B cell (primary cell): ENCODE measurements around the gene RNF148. TPM values are rescaled to one million over a fixed set of nuclear protein-coding genes. Genes with fewer than 3 reads are reported as not detected.

Source experiments
- ATAC-seq: fragments of 200-7000 bp; cut with Tn5 transposase; one replicate; pipeline ENCODE4 v1.10.0; 2021; ENCODE audit warnings: low read depth, mild to moderate bottlenecking, moderate number of reproducible peaks, moderate library complexity
- CTCF ChIA-PET: fragments of 350-600 bp; sonication (Branson Sonifier 250); formaldehyde crosslinking; loops from one replicate; lab custom pipeline; 2021; ENCODE audit warnings: antibody characterized with exemption, inconsistent platforms; lab: Charles Lee
- POLR2A ChIA-PET: fragments of 350-600 bp; sonication (Branson Sonifier 250); formaldehyde crosslinking; loops from one replicate; lab custom pipeline; 2021; ENCODE audit warnings: antibody characterized with exemption; lab: Charles Lee
- DNase-seq: peaks from one replicate; pipeline ENCODE4 v3.0.0; 2013
- H2AFZ ChIP-seq: 2 replicates; pipeline ENCODE4 v1.6.1; 2012; ENCODE audit warnings: mild to moderate bottlenecking, low read depth, low read length; ENCODE audit not compliant: insufficient read depth, poor library complexity, severe bottlenecking
- H3K27ac ChIP-seq, 2 donors: 1 replicate in 1 of 2; 2 replicates in 1 of 2; pipeline ENCODE4 v1.5.1; 2012 to 2013; ENCODE audit warnings: low read length in 2 of 2, mild to moderate bottlenecking in 2 of 2, moderate library complexity in 1 of 2
- H3K27me3 ChIP-seq, 4 experiments: fragments of 200-600 bp in 1 of 4; sonication (generic) in 1 of 4; replicated peaks in 1 of 4; 1 replicate in 2 of 4; 2 replicates in 2 of 4; pipeline versions ENCODE4 v1.6.1 to v1.7.0; 2013 to 2016; ENCODE audit warnings: low read length in 3 of 4, mild to moderate bottlenecking in 2 of 4, mixed read lengths in 1 of 4, moderate library complexity in 1 of 4; ENCODE audit not compliant: insufficient read depth in 4 of 4, control insufficient read depth in 3 of 4; ENCODE audit errors: control extremely low read depth in 1 of 4
- H3K36me3 ChIP-seq, 2 experiments: replicated peaks in 1 of 2; 1 replicate in 1 of 2; 2 replicates in 1 of 2; pipeline versions ENCODE4 v1.6.1 to v1.7.1; 2013; ENCODE audit warnings: low read length in 1 of 2; ENCODE audit not compliant: insufficient read depth in 2 of 2, control insufficient read depth in 1 of 2; ENCODE audit errors: control extremely low read depth in 1 of 2, extremely low read depth in 1 of 2
- H3K4me1 ChIP-seq, 2 donors: fragments of 200-600 bp in 1 of 2; sonication (generic) in 1 of 2; 1 replicate in 1 of 2; 2 replicates in 1 of 2; pipeline versions ENCODE4 v1.5.1 to v1.6.1; 2013 to 2017; ENCODE audit warnings: low read length in 2 of 2; ENCODE audit not compliant: control insufficient read depth in 2 of 2, insufficient read depth in 2 of 2
- H3K4me2 ChIP-seq: replicated peaks from 2 replicates; pipeline ENCODE3; 2012; ENCODE audit warnings: mild to moderate bottlenecking, low read depth, low read length; ENCODE audit not compliant: poor library complexity, severe bottlenecking
- H3K4me3 ChIP-seq, 5 experiments: fragments of 200-600 bp in 1 of 5; sonication (generic) in 1 of 5; 1 replicate in 3 of 5; 2 replicates in 2 of 5; pipeline versions ENCODE4 v1.5.1 to v1.7.0; 2011 to 2016; ENCODE audit warnings: low read length in 4 of 5, mild to moderate bottlenecking in 4 of 5, low read depth in 2 of 5, control low read depth in 1 of 5, moderate library complexity in 1 of 5; ENCODE audit not compliant: insufficient read depth in 1 of 5; ENCODE audit errors: control extremely low read depth in 1 of 5, extremely low read depth in 1 of 5
- H3K79me2 ChIP-seq: fragments of 200-600 bp; sonication (generic); one replicate; pipeline ENCODE4 v1.6.0; 2016; ENCODE audit warnings: low read length; ENCODE audit not compliant: control insufficient read depth, insufficient read depth
- H3K9ac ChIP-seq: fragments of 200-600 bp; sonication (generic); 2 replicates; pipeline ENCODE4 v1.6.1; 2017; ENCODE audit warnings: mild to moderate bottlenecking, low read length, moderate library complexity
- H3K9me3 ChIP-seq, 3 donors: one replicate each; pipeline versions ENCODE4 v1.6.1 to v1.7.1; 2013; ENCODE audit warnings: low read length in 2 of 3; ENCODE audit not compliant: control insufficient read depth in 2 of 3, insufficient read depth in 1 of 3; ENCODE audit errors: control extremely low read depth in 1 of 3
- H4K20me1 ChIP-seq: 2 replicates; pipeline ENCODE4 v1.6.0; 2012; ENCODE audit warnings: mild to moderate bottlenecking, low read length; ENCODE audit not compliant: insufficient read depth, control insufficient read depth, poor library complexity, severe bottlenecking
- H3K27ac Mint-ChIP-seq: one replicate; pipeline ENCODE4 v1.8.0; 2021; ENCODE audit warnings: mixed read lengths
- H3K27me3 Mint-ChIP-seq: one replicate; pipeline ENCODE4 v1.8.0; 2021; ENCODE audit warnings: mixed read lengths
- H3K4me1 Mint-ChIP-seq: one replicate; pipeline ENCODE4 v1.8.0; 2021; ENCODE audit warnings: mixed read lengths
- H3K4me3 Mint-ChIP-seq: one replicate; pipeline ENCODE4 v1.8.0; 2021; ENCODE audit warnings: mixed read lengths
- H3K9me3 Mint-ChIP-seq: one replicate; pipeline ENCODE4 v1.8.0; 2022; ENCODE audit warnings: mixed read lengths; ENCODE audit not compliant: insufficient read depth
- EZH2 ChIP-seq: IDR thresholded peaks from 2 replicates; pipeline ENCODE4 v1.6.1; 2012; ENCODE audit warnings: borderline replicate concordance, low read depth, mild to moderate bottlenecking, moderate library complexity, low read length; ENCODE audit not compliant: insufficient read depth, poor library complexity, severe bottlenecking
- WGBS: methylation state at CpG from one replicate; pipeline ENCODE4 v1.1.5; 2013; ENCODE audit warnings: missing lambda C conversion rate; ENCODE audit not compliant: insufficient coverage; 5-methylcytosine and 5-hydroxymethylcytosine counted together
- intact Hi-C: fragments of 100-400 bp; cut with micrococcal nuclease; formaldehyde crosslinking; loops from one replicate; pipeline ENCODE4 v1.10.0; 2022
- polyA plus RNA-seq: library from polyadenylated mRNA; depleted of rRNA; stranded (reverse); fragments of >200 nt; gene quantifications from 2 replicates; pipeline ENCODE4 v1.2.3, GENCODE V29; 2012
- total RNA-seq, 2 donors: library from RNA; stranded (reverse); fragments of 120-200 nt in 1 of 2; gene quantifications; 1 replicate in 1 of 2; 2 replicates in 1 of 2; pipeline versions ENCODE4 v1.2.3 to v1.2.4, GENCODE V29; 2013 to 2022
- TF ChIP-seq, protein P1 (sequence below): fragments of 200-600 bp; IDR thresholded peaks from one replicate; pipeline ENCODE4 v1.8.0; 2022; ENCODE audit warnings: antibody characterized with exemption, mild to moderate bottlenecking

The RNF148 gene
- total and polyA plus RNA-seq, 2 donors (not counting 1 experiment from before 2014, with no cell fraction given), result not detected

- no peak overlapping the region for H3K9ac ChIP-seq
- intact Hi-C loops, result no loop called here
- no peak overlapping the region for H3K27ac Mint-ChIP-seq
- no peaks in the 10 kb centered on the region for H4K20me1 ChIP-seq
- WGBS, result no CpG with 5 or more reads among the region's 4 CpGs
- H3K36me3 ChIP-seq, result no peaks in the 10 kb centered on the region
- POLR2A ChIA-PET, result no interaction called here
- no peak for DNase-seq
- H3K9me3 Mint-ChIP-seq, result no peaks in the 10 kb centered on the region
- no peak overlapping the region for H3K27ac ChIP-seq
- H3K4me1 Mint-ChIP-seq, result no peaks in the 10 kb centered on the region
- H2AFZ ChIP-seq, result no peak overlapping the region
- H3K27me3 Mint-ChIP-seq, result no peaks in the 10 kb centered on the region
- H3K79me2 ChIP-seq, result no peaks in the 10 kb centered on the region
- H3K27me3 ChIP-seq, result no peaks in the 10 kb centered on the region
- TF ChIP-seq EZH2, result no peak
- TF ChIP-seq, protein P1, sequence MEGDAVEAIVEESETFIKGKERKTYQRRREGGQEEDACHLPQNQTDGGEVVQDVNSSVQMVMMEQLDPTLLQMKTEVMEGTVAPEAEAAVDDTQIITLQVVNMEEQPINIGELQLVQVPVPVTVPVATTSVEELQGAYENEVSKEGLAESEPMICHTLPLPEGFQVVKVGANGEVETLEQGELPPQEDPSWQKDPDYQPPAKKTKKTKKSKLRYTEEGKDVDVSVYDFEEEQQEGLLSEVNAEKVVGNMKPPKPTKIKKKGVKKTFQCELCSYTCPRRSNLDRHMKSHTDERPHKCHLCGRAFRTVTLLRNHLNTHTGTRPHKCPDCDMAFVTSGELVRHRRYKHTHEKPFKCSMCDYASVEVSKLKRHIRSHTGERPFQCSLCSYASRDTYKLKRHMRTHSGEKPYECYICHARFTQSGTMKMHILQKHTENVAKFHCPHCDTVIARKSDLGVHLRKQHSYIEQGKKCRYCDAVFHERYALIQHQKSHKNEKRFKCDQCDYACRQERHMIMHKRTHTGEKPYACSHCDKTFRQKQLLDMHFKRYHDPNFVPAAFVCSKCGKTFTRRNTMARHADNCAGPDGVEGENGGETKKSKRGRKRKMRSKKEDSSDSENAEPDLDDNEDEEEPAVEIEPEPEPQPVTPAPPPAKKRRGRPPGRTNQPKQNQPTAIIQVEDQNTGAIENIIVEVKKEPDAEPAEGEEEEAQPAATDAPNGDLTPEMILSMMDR, result no peak
- H3K4me1 ChIP-seq, result no peaks in the 10 kb centered on the region
- CTCF ChIA-PET, result no interaction called here
- H3K9me3 ChIP-seq, result no peaks in the 10 kb centered on the region
- no peak overlapping the region for H3K4me3 Mint-ChIP-seq
- no peak for ATAC-seq
- no peak overlapping the region for H3K4me2 ChIP-seq
- H3K4me3 ChIP-seq, result no peak overlapping the region
These were observed 21.6 kb upstream of the RNF148 start for GRCh38 chr7:122724366-122724765.

GRCh38 chr7:122719010-122719578 lies 16.4 kb upstream of the RNF148 start:
- H3K4me3 ChIP-seq, result no peak overlapping the region
- H3K79me2 ChIP-seq, result no peaks in the 10 kb centered on the region
- no peak overlapping the region for H3K27ac Mint-ChIP-seq
- H4K20me1 ChIP-seq, result no peaks in the 10 kb centered on the region
- H3K4me2 ChIP-seq, result no peak overlapping the region
- H3K27me3 Mint-ChIP-seq, result no peaks in the 10 kb centered on the region
- TF ChIP-seq, protein P1, result no peak
- no peak for TF ChIP-seq EZH2
- H2AFZ ChIP-seq, result no peak overlapping the region
- ChIA-PET CTCF (no interaction called here), POLR2A (no interaction called here)
- H3K9ac ChIP-seq, result no peak overlapping the region
- 40% methylated on average over 1 of the region's 4 CpGs for WGBS
- H3K4me3 Mint-ChIP-seq, result no peak overlapping the region
- no peaks in the 10 kb centered on the region for H3K36me3 ChIP-seq
- no peak for ATAC-seq
- H3K27ac ChIP-seq, result no peak overlapping the region
- H3K4me1 ChIP-seq, result no peaks in the 10 kb centered on the region
- no peaks in the 10 kb centered on the region for H3K9me3 Mint-ChIP-seq
- no peaks in the 10 kb centered on the region for H3K27me3 ChIP-seq
- DNase-seq, result no peak
- H3K9me3 ChIP-seq, result peaks cover 0 to 4% (median 0%) of the 10 kb centered on the region in 3 donors
- no peaks in the 10 kb centered on the region for H3K4me1 Mint-ChIP-seq
- intact Hi-C loops, result no loop called here
